GM19023 (cell line): ENCODE measurements around the gene GTF3C1.
"Not testable (repeated sequence)": the region's sequence is repeated elsewhere in the genome, so short reads cannot be mapped to it uniquely, and the experiment has no call there.

Source experiments
- ATAC-seq: cut with Tn5 transposase; IDR thresholded peaks from one replicate; pipeline ENCODE4 v1.9.1; 2021; ENCODE audit warnings: mild to moderate bottlenecking, moderate library complexity; ENCODE audit not compliant: unreplicated experiment

Gene GTF3C1

GRCh38 chr16:27465483-27465879 is 84.2 kb downstream of the GTF3C1 start:
- no peak for ATAC-seq

GRCh38 chr16:27464626-27465482 is 84.9 kb downstream of the GTF3C1 start:
- no peak for ATAC-seq

- ATAC-seq, result no peak
Observed at GRCh38 chr16:27463741-27464591, 85.7 kb downstream of the GTF3C1 start.

GRCh38 chr16:27462846-27463682 is 86.6 kb downstream of the GTF3C1 start:
- ATAC-seq, result no peak

GRCh38 chr16:27462200-27462845 is 87.4 kb downstream of the GTF3C1 start:
- ATAC-seq, result no peak

- ATAC-seq, result no peak
Observed at GRCh38 chr16:27461483-27462171, 88.1 kb downstream of the GTF3C1 start.

GRCh38 chr16:27460663-27461482 is 88.8 kb downstream of the GTF3C1 start:
- ATAC-seq, result no peak

GRCh38 chr16:27460213-27460612 is 89.5 kb downstream of the GTF3C1 start:
- no peak for ATAC-seq

- no peak for ATAC-seq
Observed at GRCh38 chr16:27458987-27459688, 90.6 kb downstream of the GTF3C1 start.

- ATAC-seq, result no peak
Observed at GRCh38 chr16:27458258-27458657, 91.5 kb downstream of the GTF3C1 start.

- not testable (repeated sequence) for ATAC-seq
Observed at GRCh38 chr16:27457605-27457900, 92.2 kb downstream of the GTF3C1 start.

GRCh38 chr16:27455700-27456099 is 94.0 kb downstream of the GTF3C1 start:
- ATAC-seq, result no peak

GRCh38 chr16:27453494-27453825 is 96.3 kb downstream of the GTF3C1 start:
- ATAC-seq, result no peak

- no peak for ATAC-seq
Observed at GRCh38 chr16:27452569-27453493, 96.9 kb downstream of the GTF3C1 start.

- ATAC-seq, result peak; percentile 18
Observed at GRCh38 chr16:27450196-27450549, 99.5 kb downstream of the GTF3C1 start.

GRCh38 chr16:27449434-27450195 is 100.1 kb downstream of the GTF3C1 start:
- peak; percentile 52 for ATAC-seq
